ENCODE measurements around the gene DAGLB.
"Not testable (repeated sequence)": the region's sequence is repeated elsewhere in the genome, so short reads cannot be mapped to it uniquely, and the experiment has no call there.

Gene DAGLB

GRCh38 chr7:6447581-6448199, at the start of gene DAGLB:
TSS of gene DAGLB (minus strand) at chr7:6447954. CDS start at chr7:6447842, 112 bp downstream.
- DNase-seq (ENCODE audit: low read depth in 2 of 2, low spot score in 1 of 2) = peak; percentile 85 to 93

GRCh38 chr7:6497637-6497905, 49.8 kb upstream of the DAGLB start:
- DNase-seq (ENCODE audit: low read depth in 2 of 2, low spot score in 1 of 2) = no peak

GRCh38 chr7:6496842-6497636, 49.3 kb upstream of the DAGLB start:
- DNase-seq (ENCODE audit: low read depth in 2 of 2, low spot score in 1 of 2) = no peak

GRCh38 chr7:6495597-6496262, 48.0 kb upstream of the DAGLB start:
- DNase-seq (ENCODE audit: low read depth in 2 of 2, low spot score in 1 of 2) = no peak

GRCh38 chr7:6494365-6494764, 46.6 kb upstream of the DAGLB start:
- DNase-seq (ENCODE audit: low read depth in 2 of 2, low spot score in 1 of 2) = no peak

GRCh38 chr7:6491194-6491593, 43.4 kb upstream of the DAGLB start:
- DNase-seq (ENCODE audit: low read depth in 2 of 2, low spot score in 1 of 2) = no peak

GRCh38 chr7:6489612-6490011, 41.9 kb upstream of the DAGLB start:
- DNase-seq (ENCODE audit: low read depth in 2 of 2, low spot score in 1 of 2) = no peak

GRCh38 chr7:6487184-6487545, 39.4 kb upstream of the DAGLB start:
- no peak for DNase-seq (ENCODE audit: low read depth in 2 of 2, low spot score in 1 of 2)

GRCh38 chr7:6486438-6487183, 38.9 kb upstream of the DAGLB start:
- no peak for DNase-seq (ENCODE audit: low read depth in 2 of 2, low spot score in 1 of 2)

GRCh38 chr7:6482743-6483119, 35.0 kb upstream of the DAGLB start:
- no peak for DNase-seq (ENCODE audit: low read depth in 2 of 2, low spot score in 1 of 2)

GRCh38 chr7:6482307-6482706, 34.6 kb upstream of the DAGLB start:
- DNase-seq (ENCODE audit: low read depth in 2 of 2, low spot score in 1 of 2) = no peak

GRCh38 chr7:6481445-6481844, 33.7 kb upstream of the DAGLB start:
- no peak for DNase-seq (ENCODE audit: low read depth in 2 of 2, low spot score in 1 of 2)

GRCh38 chr7:6480323-6480660, 32.5 kb upstream of the DAGLB start:
- no peak for DNase-seq (ENCODE audit: low read depth in 2 of 2, low spot score in 1 of 2)

GRCh38 chr7:6479067-6479466, 31.3 kb upstream of the DAGLB start:
- no peak for DNase-seq (ENCODE audit: low read depth in 2 of 2, low spot score in 1 of 2)

- DNase-seq (ENCODE audit: low read depth in 2 of 2, low spot score in 1 of 2) = no peak
Observed at GRCh38 chr7:6478186-6478585, 30.4 kb upstream of the DAGLB start.

- DNase-seq (ENCODE audit: low read depth in 2 of 2, low spot score in 1 of 2) = no peak
Observed at GRCh38 chr7:6477318-6477660, 29.5 kb upstream of the DAGLB start.

- DNase-seq (ENCODE audit: low read depth in 2 of 2, low spot score in 1 of 2) = no peak
Observed at GRCh38 chr7:6476596-6477317, 29.0 kb upstream of the DAGLB start.

GRCh38 chr7:6475433-6476186, 27.9 kb upstream of the DAGLB start:
- DNase-seq (ENCODE audit: low read depth in 2 of 2, low spot score in 1 of 2) = no peak

- no peak for DNase-seq (ENCODE audit: low read depth in 2 of 2, low spot score in 1 of 2)
Observed at GRCh38 chr7:6465862-6466261, 18.1 kb upstream of the DAGLB start.

GRCh38 chr7:6463609-6464008, 15.9 kb upstream of the DAGLB start:
- DNase-seq (ENCODE audit: low read depth in 2 of 2, low spot score in 1 of 2) = not testable (repeated sequence)

Measured in stimulated activated CD8-positive, alpha-beta memory T cell treated with anti-CD3 and anti-CD28 coated beads, Interleukin-4, amount 100 ng/mL, for 4 hours (primary cell).